PFSK-1 (cell line): Measurements from ENCODE around the gene COX6B2.

Experiments used
- REST ChIP-seq, 2 experiments: IDR thresholded peaks; 2 replicates each; pipeline versions ENCODE4 v1.6.1 to v1.8.0; 2011 to 2012; ENCODE audit warnings: low read depth in 2 of 2, low read length in 2 of 2, control low read depth in 1 of 2, inconsistent platforms in 1 of 2, mild to moderate bottlenecking in 1 of 2, moderate library complexity in 1 of 2; ENCODE audit not compliant: insufficient read depth in 1 of 2
- SIN3A ChIP-seq: IDR thresholded peaks from 2 replicates; pipeline ENCODE4 v1.6.1; 2012; ENCODE audit warnings: mild to moderate bottlenecking, low read length, moderate library complexity, borderline replicate concordance; ENCODE audit not compliant: insufficient read depth

DNA sequence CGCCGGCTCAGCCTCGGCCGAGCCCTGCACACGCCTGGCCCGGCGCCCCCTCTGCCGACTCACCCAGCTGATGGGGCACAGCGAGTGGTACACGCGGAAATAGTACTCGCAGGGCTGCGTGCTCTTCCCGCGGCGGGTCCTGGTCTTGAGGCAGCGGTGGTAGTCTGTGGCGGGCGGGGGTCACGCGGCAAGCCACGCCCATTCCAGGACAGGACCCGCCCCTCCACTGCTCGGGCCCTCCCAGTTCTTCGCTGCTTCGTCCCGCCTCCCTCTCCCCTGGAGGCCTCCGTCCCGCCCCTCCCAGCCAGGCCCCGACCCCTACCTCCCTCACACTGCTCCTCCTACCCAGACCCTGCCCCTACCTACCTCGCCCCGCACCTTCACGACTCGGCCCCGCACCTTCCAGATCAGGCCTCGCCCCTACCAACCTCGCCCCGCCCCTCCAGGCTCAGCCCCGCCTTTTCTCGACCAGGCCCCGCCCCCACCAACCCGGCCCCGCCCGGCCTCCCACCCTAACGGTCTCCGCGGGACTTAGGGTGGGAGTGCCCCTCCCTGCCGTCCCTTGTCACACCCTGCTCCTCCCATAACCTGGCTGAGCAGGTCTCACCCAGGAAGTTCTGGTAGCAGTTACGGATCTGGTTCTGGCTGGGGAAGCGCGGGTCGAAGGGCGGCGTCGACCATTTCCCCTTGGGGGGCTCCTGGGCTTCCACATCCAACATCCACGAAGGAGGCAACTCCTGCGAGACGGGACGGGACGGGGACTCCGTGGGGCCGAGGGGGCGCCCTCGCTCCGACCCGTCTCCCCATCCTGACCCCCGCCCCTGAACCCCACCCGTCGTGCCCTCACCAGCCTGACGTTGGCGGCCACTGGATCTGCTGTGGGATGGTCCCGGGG, 469 bp downstream of the COX6B2 start:
- TF ChIP-seq SIN3A (no peak), REST (IDR thresholded peaks at IDR 0.05; ENCODE audit: insufficient read depth in 1 of 2, low read depth in 2 of 2, low read length in 2 of 2) (no peak)
